WTC11 (cell line): ENCODE results near the gene C1orf35. TPM values are rescaled to one million over a fixed set of nuclear protein-coding genes. Genes with fewer than 3 reads are reported as not detected.

Source experiments
- ATAC-seq: fragments of 200-7000 bp; cut with Tn5 transposase; 2 replicates; pipeline ENCODE4 v1.10.0; 2021; ENCODE audit warnings: mild to moderate bottlenecking, moderate library complexity
- CTCF ChIA-PET: fragments of 300-600 bp; sonication (Branson Sonifier 250); formaldehyde crosslinking; loops from one replicate; lab custom pipeline; 2021; ENCODE audit warnings: antibody characterized with exemption; lab: Charles Lee
- POLR2A ChIA-PET: fragments of 350-600 bp; sonication (Branson Sonifier 250); formaldehyde crosslinking; loops from one replicate; lab custom pipeline; 2021; ENCODE audit warnings: antibody characterized with exemption; lab: Charles Lee
- DNase-seq: peaks from one replicate; pipeline ENCODE4 v3.0.0; 2021; ENCODE audit warnings: low spot score
- H3K27ac Mint-ChIP-seq: 2 replicates; pipeline ENCODE4 v1.8.0; 2021; ENCODE audit warnings: mixed read lengths
- H3K27me3 Mint-ChIP-seq: 2 replicates; pipeline ENCODE4 v1.8.0; 2021; ENCODE audit warnings: low read depth, mild to moderate bottlenecking, moderate library complexity, mixed read lengths
- H3K36me3 Mint-ChIP-seq: 2 replicates; pipeline ENCODE4 v1.8.0; 2021; ENCODE audit warnings: mixed read lengths
- H3K4me1 Mint-ChIP-seq: 2 replicates; pipeline ENCODE4 v1.8.0; 2022; ENCODE audit warnings: mixed read lengths
- H3K4me3 Mint-ChIP-seq: 2 replicates; pipeline ENCODE4 v1.8.0; 2021; ENCODE audit warnings: mild to moderate bottlenecking, moderate library complexity, mixed read lengths
- H3K9me3 Mint-ChIP-seq: 2 replicates; pipeline ENCODE4 v1.8.0; 2021; ENCODE audit warnings: mixed read lengths
- ATF2 ChIP-seq: sonication (generic); formaldehyde crosslinking; IDR thresholded peaks from 2 replicates; pipeline ENCODE4 v1.8.1; 2022; ENCODE audit warnings: low read depth, missing genetic modification reagents, borderline replicate concordance
- CDX4 ChIP-seq: fragments of 250-450 bp; sonication (Bioruptor Pico); IDR thresholded peaks from 2 replicates; pipeline ENCODE4 v1.9.0; 2021; ENCODE audit warnings: moderate library complexity, mild to moderate bottlenecking, inconsistent platforms, borderline replicate concordance
- E2F5 ChIP-seq: sonication (generic); formaldehyde crosslinking; IDR thresholded peaks from 2 replicates; pipeline ENCODE4 v1.8.1; 2022; ENCODE audit warnings: mild to moderate bottlenecking, moderate library complexity, missing genetic modification reagents
- EMX1 ChIP-seq: fragments of 250-450 bp; sonication (Bioruptor Pico); IDR thresholded peaks from 2 replicates; pipeline ENCODE4 v1.8.0; 2021; ENCODE audit warnings: mild to moderate bottlenecking
- FOXJ3 ChIP-seq: sonication (generic); formaldehyde crosslinking; IDR thresholded peaks from 2 replicates; pipeline ENCODE4 v1.9.0; 2021; ENCODE audit warnings: missing genetic modification reagents, mild to moderate bottlenecking, borderline replicate concordance
- FOXK1 ChIP-seq: sonication (generic); formaldehyde crosslinking; IDR thresholded peaks from 2 replicates; pipeline ENCODE4 v1.8.0; 2022; ENCODE audit warnings: mild to moderate bottlenecking, moderate library complexity, missing genetic modification reagents
- FOXP1 ChIP-seq: sonication (generic); formaldehyde crosslinking; IDR thresholded peaks from 2 replicates; pipeline ENCODE4 v1.8.0; 2022; ENCODE audit warnings: missing genetic modification reagents, mild to moderate bottlenecking, moderate library complexity, borderline replicate concordance
- GABPB1 ChIP-seq: sonication (generic); formaldehyde crosslinking; IDR thresholded peaks from 2 replicates; pipeline ENCODE4 v1.8.1; 2023; ENCODE audit warnings: mild to moderate bottlenecking, missing genetic modification reagents
- KAT7 ChIP-seq: sonication (generic); formaldehyde crosslinking; IDR thresholded peaks from 2 replicates; pipeline ENCODE4 v1.8.1; 2023; ENCODE audit warnings: missing genetic modification reagents, mild to moderate bottlenecking, borderline replicate concordance
- NR1H2 ChIP-seq: sonication (generic); formaldehyde crosslinking; IDR thresholded peaks from 2 replicates; pipeline ENCODE4 v1.9.0; 2021; ENCODE audit warnings: mild to moderate bottlenecking, moderate library complexity, missing genetic modification reagents
- SMAD4 ChIP-seq: sonication (generic); formaldehyde crosslinking; IDR thresholded peaks from 2 replicates; pipeline ENCODE4 v1.8.0; 2022; ENCODE audit warnings: mild to moderate bottlenecking, missing genetic modification reagents
- ZNF512 ChIP-seq: sonication (generic); formaldehyde crosslinking; IDR thresholded peaks from 2 replicates; pipeline ENCODE4 v1.8.1; 2022; ENCODE audit warnings: missing genetic modification reagents, borderline replicate concordance
- ZNF532 ChIP-seq: fragments of 250-450 bp; sonication (Bioruptor Pico); IDR thresholded peaks from 2 replicates; pipeline ENCODE4 v1.9.0; 2021; ENCODE audit warnings: mild to moderate bottlenecking, borderline replicate concordance
- total RNA-seq: library from RNA; stranded (reverse); gene quantifications from 3 replicates; pipeline ENCODE4 v1.2.3, GENCODE V29; 2021

C1orf35 gene
- total RNA-seq, 1 experiment from 2014 or later, result 33.8 TPM

- no peak overlapping the region for H3K4me3 Mint-ChIP-seq
- peaks cover 20% of the 10 kb centered on the region for H3K36me3 Mint-ChIP-seq
- no peaks in the 10 kb centered on the region for H3K4me1 Mint-ChIP-seq
- ChIA-PET POLR2A (no interaction called here), CTCF (no interaction called here)
- peaks cover 48% of the 10 kb centered on the region for H3K9me3 Mint-ChIP-seq
- no peak overlapping the region for H3K27ac Mint-ChIP-seq
- peaks cover 39% of the 10 kb centered on the region for H3K27me3 Mint-ChIP-seq
- no peak for TF ChIP-seq KAT7 (CRISPR knock-in tag)
- TF ChIP-seq NR1H2 (CRISPR knock-in tag), result no peak
- no peak for TF ChIP-seq GABPB1 (CRISPR knock-in tag)
- TF ChIP-seq ZNF512 (CRISPR knock-in tag), result no peak
- no peak for TF ChIP-seq SMAD4 (CRISPR knock-in tag)
- no peak for TF ChIP-seq E2F5 (CRISPR knock-in tag)
- no peak for TF ChIP-seq EMX1 (CRISPR knock-in tag)
- no peak for TF ChIP-seq FOXJ3 (CRISPR knock-in tag)
- TF ChIP-seq FOXK1 (CRISPR knock-in tag), result no peak
- TF ChIP-seq CDX4 (CRISPR knock-in tag), result no peak
- no peak for TF ChIP-seq ATF2 (CRISPR knock-in tag)
- TF ChIP-seq ZNF532 (CRISPR knock-in tag), result no peak
- DNase-seq (no peak), ATAC-seq (no peak)
Measured at GRCh38 chr1:228118040-228118439, 14.9 kb upstream of the C1orf35 start.

- H3K4me1 Mint-ChIP-seq, result no peaks in the 10 kb centered on the region
- peaks cover 48% of the 10 kb centered on the region for H3K9me3 Mint-ChIP-seq
- DNase-seq, result no peak
- no peak overlapping the region for H3K27ac Mint-ChIP-seq
- ChIA-PET POLR2A (no interaction called here), CTCF (no interaction called here)
- TF ChIP-seq SMAD4 (CRISPR knock-in tag) (no peak), CDX4 (CRISPR knock-in tag) (no peak), FOXP1 (CRISPR knock-in tag) (no peak)
- ATAC-seq, result no peak
- H3K36me3 Mint-ChIP-seq, result peaks cover 20% of the 10 kb centered on the region
- no peak overlapping the region for H3K4me3 Mint-ChIP-seq
- peaks cover 36% of the 10 kb centered on the region for H3K27me3 Mint-ChIP-seq
Measured at GRCh38 chr1:228117335-228117734, 14.2 kb upstream of the C1orf35 start.
